NB4 (cell line): Measurements from ENCODE around the gene SDK2.

Source experiments
- CTCF ChIP-seq: IDR thresholded peaks from one replicate; pipeline ENCODE4 v1.5.1; 2012; ENCODE audit warnings: low read depth, low read length
- MYC ChIP-seq: IDR thresholded peaks from 2 replicates; pipeline ENCODE4 v1.6.1; 2011; ENCODE audit warnings: low read depth, low read length
- POLR2A ChIP-seq: IDR thresholded peaks from 2 replicates; pipeline ENCODE4 v1.6.1; 2011; ENCODE audit warnings: mild to moderate bottlenecking; ENCODE audit not compliant: insufficient read length; ENCODE audit errors: extremely low read depth
- TF ChIP-seq, protein P1 (sequence below): IDR thresholded peaks from 2 replicates; pipeline ENCODE4 v1.6.1; 2011; ENCODE audit warnings: low read depth, low read length

GRCh38 chr17:73297934-73298861 lies 346.0 kb downstream of the SDK2 start:
- TF ChIP-seq CTCF, result no peak
- TF ChIP-seq POLR2A, result no peak
- TF ChIP-seq, protein P1, sequence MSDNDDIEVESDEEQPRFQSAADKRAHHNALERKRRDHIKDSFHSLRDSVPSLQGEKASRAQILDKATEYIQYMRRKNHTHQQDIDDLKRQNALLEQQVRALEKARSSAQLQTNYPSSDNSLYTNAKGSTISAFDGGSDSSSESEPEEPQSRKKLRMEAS, result no peak
- no peak; the same call in 1 of the 2 replicates for TF ChIP-seq MYC
